Fibroblast of upper back skin (primary cell): ENCODE measurements around the gene DEFB118.
"Not testable (repeated sequence)": the region's sequence is repeated elsewhere in the genome, so short reads cannot be mapped to it uniquely, and the experiment has no call there.

Experiments
- DNase-seq: peaks from one replicate; pipeline ENCODE4 v3.0.0-alpha.2; 2013

Gene DEFB118

GRCh38 chr20:31368301-31368700 lies at the start of gene DEFB118:
Gene DEFB118, plus strand, starts transcription at chr20:31368601. Its CDS starts 50 bp downstream, at chr20:31368651.
- DNase-seq, result no peak

- DNase-seq, result no peak
Measured at GRCh38 chr20:31322504-31322903, 45.9 kb upstream of the DEFB118 start.

GRCh38 chr20:31330893-31331292 lies 37.5 kb upstream of the DEFB118 start:
- DNase-seq, result no peak

GRCh38 chr20:31341470-31341869 lies 26.9 kb upstream of the DEFB118 start:
- no peak for DNase-seq

GRCh38 chr20:31355981-31356380 lies 12.4 kb upstream of the DEFB118 start:
- no peak for DNase-seq

GRCh38 chr20:31363295-31363694 lies 5.1 kb upstream of the DEFB118 start:
- no peak for DNase-seq

- not testable (repeated sequence) for DNase-seq
Measured at GRCh38 chr20:31364272-31364671, 4.1 kb upstream of the DEFB118 start.

GRCh38 chr20:31374346-31374745 lies 5.9 kb downstream of the DEFB118 start:
- DNase-seq, result no peak

- no peak for DNase-seq
Measured at GRCh38 chr20:31390490-31390889, 22.1 kb downstream of the DEFB118 start, which contains the start of gene DEFB119. Gene DEFB119, minus strand, starts transcription at chr20:31390590. Its CDS starts 107 bp downstream, at chr20:31390483.

GRCh38 chr20:31392836-31393235 lies 24.4 kb downstream of the DEFB118 start:
- DNase-seq, result no peak

- no peak for DNase-seq
Measured at GRCh38 chr20:31394900-31395299, 26.5 kb downstream of the DEFB118 start.

GRCh38 chr20:31403886-31404285 lies 35.5 kb downstream of the DEFB118 start:
- no peak for DNase-seq

- DNase-seq, result no peak
Measured at GRCh38 chr20:31406115-31406514, 37.7 kb downstream of the DEFB118 start, which contains the start of gene DEFB121. Gene DEFB121, minus strand, starts transcription at chr20:31406215. Its CDS starts 63 bp downstream, at chr20:31406152.

GRCh38 chr20:31410011-31410410 lies 41.6 kb downstream of the DEFB118 start:
- DNase-seq, result no peak

- DNase-seq, result no peak
Measured at GRCh38 chr20:31414381-31414780, 46.0 kb downstream of the DEFB118 start.

GRCh38 chr20:31415653-31416052 lies 47.3 kb downstream of the DEFB118 start:
- no peak for DNase-seq

GRCh38 chr20:31418307-31418706 lies 49.9 kb downstream of the DEFB118 start:
- no peak for DNase-seq
